Bronchial epithelial cell (primary cell): Measurements from ENCODE around the gene AHDC1. TPM values are rescaled to one million over a fixed set of nuclear protein-coding genes. Genes with fewer than 3 reads are reported as not detected.

ENCODE experiments used
- DNase-seq: peaks from one replicate; pipeline ENCODE4 v3.0.0-alpha.2; 2010; ENCODE audit warnings: low read depth
- FAIRE-seq: peaks from 2 replicates; lab custom pipeline; 2011; peaks lifted over from hg19 to GRCh38; lab: Jason Lieb, UNC
- H3K27me3 ChIP-seq: 2 replicates; pipeline ENCODE4 v1.5.1; 2011; ENCODE audit warnings: low read length; ENCODE audit not compliant: control insufficient read depth, insufficient read depth
- H3K36me3 ChIP-seq: 2 replicates; pipeline ENCODE4 v1.5.1; 2011; ENCODE audit warnings: low read length; ENCODE audit not compliant: control insufficient read depth, insufficient read depth
- H3K4me3 ChIP-seq: 2 replicates; pipeline ENCODE4 v1.5.1; 2011; ENCODE audit warnings: mild to moderate bottlenecking, low read depth, low read length, control low read depth
- CTCF ChIP-seq: IDR thresholded peaks from 2 replicates; pipeline ENCODE4 v1.5.1; 2011; ENCODE audit warnings: mild to moderate bottlenecking, moderate library complexity, low read length, control low read depth, inconsistent platforms; ENCODE audit not compliant: insufficient read depth, severe bottlenecking
- total RNA-seq: library from RNA; depleted of rRNA; stranded (reverse); fragments of >200 nt; gene quantifications from 2 replicates; pipeline ENCODE4 v1.2.1, GENCODE V29; 2014

AHDC1 gene
- total RNA-seq, 1 donor from 2014 or later = 5.0 TPM

GRCh38 chr1:27551953-27552312 lies 52.0 kb downstream of the AHDC1 start:
- no peak for TF ChIP-seq CTCF
- Histone ChIP-seq H3K36me3 (peaks cover 38% of the 10 kb centered on the region), H3K27me3 (no peaks in the 10 kb centered on the region), H3K4me3 (no peak overlapping the region)
- DNase-seq (no peak), FAIRE-seq (no peak)

- H3K4me3 ChIP-seq = no peak overlapping the region
- DNase-seq (no peak), FAIRE-seq (no peak)
- no peak for TF ChIP-seq CTCF
- H3K36me3 ChIP-seq = peaks cover 42% of the 10 kb centered on the region
- no peaks in the 10 kb centered on the region for H3K27me3 ChIP-seq
Measured at GRCh38 chr1:27551170-27551952, 52.6 kb downstream of the AHDC1 start.

GRCh38 chr1:27550510-27551169 lies 53.3 kb downstream of the AHDC1 start:
- FAIRE-seq = no peak
- DNase-seq = no peak
- no peak for TF ChIP-seq CTCF
- H3K27me3 ChIP-seq = no peaks in the 10 kb centered on the region
- H3K36me3 ChIP-seq = peaks cover 38% of the 10 kb centered on the region
- no peak overlapping the region for H3K4me3 ChIP-seq

- Histone ChIP-seq H3K4me3 (no peak overlapping the region), H3K27me3 (no peaks in the 10 kb centered on the region), H3K36me3 (peaks cover 37% of the 10 kb centered on the region)
- no peak for TF ChIP-seq CTCF
- DNase-seq (no peak), FAIRE-seq (no peak)
Measured at GRCh38 chr1:27549807-27550408, 54.0 kb downstream of the AHDC1 start.

- Histone ChIP-seq H3K36me3 (peaks cover 33% of the 10 kb centered on the region), H3K27me3 (no peaks in the 10 kb centered on the region), H3K4me3 (no peak overlapping the region)
- FAIRE-seq (no peak), DNase-seq (no peak)
- TF ChIP-seq CTCF = no peak
Measured at GRCh38 chr1:27548858-27549719, 54.9 kb downstream of the AHDC1 start.
